GM12872 (cell line): ENCODE results near the gene ERICH3.

Experiments
- TF ChIP-seq, protein P1 (sequence below): IDR thresholded peaks from 3 replicates; pipeline ENCODE4 v1.5.1; 2011; ENCODE audit warnings: low read depth, mild to moderate bottlenecking, low read length, moderate library complexity; ENCODE audit not compliant: insufficient read depth

The ERICH3 gene, protein sequence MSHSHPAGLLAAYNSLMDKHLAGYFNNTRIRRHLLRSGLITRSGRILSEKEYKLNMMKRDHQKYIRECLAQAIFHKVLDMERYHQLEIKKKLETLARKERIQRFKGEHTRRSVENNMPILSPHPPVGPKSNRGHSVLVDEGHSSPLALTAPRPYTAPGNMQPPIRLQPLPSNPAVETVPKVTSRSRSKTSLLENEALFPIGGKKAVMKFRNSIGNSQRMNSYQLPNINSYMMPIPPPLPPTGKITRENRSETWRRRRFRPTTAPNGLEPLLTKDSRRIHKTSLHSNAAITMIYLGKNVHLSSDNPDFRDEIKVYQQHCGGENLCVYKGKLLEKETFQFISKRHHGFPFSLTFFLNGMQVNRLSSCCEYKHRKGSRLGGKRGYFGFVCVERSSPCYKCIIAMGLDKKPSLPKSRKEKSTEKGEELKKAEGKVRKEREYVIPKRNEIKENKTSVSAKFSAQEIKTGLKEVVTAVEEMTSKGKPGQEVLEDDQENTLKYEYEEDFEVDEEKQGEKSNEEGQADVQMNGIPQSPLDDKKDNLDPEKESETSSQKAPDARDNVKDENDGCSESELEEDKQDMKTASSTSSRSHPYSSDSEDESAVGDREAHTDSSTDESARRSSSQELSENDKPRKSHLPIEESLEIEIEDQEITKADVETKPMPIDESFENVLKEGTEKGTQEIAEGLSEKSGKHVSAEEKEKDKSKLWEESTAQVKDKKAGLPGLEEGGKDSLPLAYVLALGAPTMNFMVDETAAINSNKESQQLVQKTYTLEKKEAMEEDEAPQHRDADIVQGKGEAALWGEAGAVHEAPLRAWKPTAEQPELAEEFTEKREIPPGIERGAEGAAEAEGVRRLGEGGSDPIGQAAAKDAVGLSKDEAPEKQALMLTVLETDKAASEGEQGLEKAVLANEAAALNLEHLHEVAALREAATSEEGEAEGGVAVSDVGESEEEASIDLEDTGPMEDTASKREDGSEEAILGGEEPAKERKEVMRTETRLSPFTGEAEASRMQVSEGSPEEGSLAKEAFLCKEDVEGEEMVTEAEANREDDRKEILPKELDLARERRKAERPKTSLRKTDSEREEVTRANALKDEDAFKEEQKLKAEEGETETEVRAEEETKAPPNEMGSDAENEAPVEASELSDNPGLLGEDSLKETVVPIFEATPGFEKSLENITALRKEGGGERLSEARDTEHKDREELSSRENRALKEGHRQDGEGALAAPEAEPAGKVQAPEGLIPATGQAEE (N-terminal part only)

DNA sequence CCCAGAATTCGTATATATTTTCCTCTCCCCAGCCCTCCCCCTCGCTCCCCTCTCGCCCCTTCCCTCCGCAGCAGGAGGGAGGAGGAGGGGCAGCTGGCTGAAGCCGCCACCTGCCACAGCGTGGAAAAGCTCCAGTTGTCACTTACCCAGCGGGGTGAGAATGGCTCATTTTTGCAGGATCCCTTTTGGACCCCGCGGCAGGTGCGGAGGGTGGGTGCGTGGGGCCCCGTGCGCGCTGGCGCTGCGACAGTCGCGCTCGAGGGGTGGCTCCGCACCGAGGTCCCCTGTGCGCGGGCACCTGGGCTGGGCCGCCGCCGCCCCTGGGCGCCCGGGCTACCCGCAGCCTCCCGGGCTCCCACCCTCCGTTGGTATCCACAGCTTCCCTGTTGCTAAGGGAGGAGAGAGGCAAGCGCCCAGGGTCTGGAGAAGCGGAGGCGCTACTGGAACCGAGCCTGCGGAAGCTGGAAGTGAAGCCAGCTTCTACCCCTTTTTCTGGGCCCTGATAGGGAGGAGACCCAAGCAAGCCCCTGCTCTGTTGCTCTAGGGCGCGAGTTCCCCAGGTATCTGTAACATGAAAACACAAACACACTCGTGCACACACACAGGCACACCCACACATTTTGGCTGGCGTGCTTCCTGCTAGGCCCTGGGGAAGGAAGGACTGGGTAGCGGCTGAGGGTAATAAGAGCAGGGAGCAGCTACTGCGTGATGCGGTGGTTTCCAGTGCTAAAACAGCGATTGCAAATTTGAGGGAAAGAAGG is at the start of gene ERICH3:
Gene ERICH3 (minus strand): TSS at position 442 of the 761 bp plus-strand sequence. CDS start 273 bp downstream, at position 169.
- TF ChIP-seq, protein P1, sequence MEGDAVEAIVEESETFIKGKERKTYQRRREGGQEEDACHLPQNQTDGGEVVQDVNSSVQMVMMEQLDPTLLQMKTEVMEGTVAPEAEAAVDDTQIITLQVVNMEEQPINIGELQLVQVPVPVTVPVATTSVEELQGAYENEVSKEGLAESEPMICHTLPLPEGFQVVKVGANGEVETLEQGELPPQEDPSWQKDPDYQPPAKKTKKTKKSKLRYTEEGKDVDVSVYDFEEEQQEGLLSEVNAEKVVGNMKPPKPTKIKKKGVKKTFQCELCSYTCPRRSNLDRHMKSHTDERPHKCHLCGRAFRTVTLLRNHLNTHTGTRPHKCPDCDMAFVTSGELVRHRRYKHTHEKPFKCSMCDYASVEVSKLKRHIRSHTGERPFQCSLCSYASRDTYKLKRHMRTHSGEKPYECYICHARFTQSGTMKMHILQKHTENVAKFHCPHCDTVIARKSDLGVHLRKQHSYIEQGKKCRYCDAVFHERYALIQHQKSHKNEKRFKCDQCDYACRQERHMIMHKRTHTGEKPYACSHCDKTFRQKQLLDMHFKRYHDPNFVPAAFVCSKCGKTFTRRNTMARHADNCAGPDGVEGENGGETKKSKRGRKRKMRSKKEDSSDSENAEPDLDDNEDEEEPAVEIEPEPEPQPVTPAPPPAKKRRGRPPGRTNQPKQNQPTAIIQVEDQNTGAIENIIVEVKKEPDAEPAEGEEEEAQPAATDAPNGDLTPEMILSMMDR, result no peak

DNA sequence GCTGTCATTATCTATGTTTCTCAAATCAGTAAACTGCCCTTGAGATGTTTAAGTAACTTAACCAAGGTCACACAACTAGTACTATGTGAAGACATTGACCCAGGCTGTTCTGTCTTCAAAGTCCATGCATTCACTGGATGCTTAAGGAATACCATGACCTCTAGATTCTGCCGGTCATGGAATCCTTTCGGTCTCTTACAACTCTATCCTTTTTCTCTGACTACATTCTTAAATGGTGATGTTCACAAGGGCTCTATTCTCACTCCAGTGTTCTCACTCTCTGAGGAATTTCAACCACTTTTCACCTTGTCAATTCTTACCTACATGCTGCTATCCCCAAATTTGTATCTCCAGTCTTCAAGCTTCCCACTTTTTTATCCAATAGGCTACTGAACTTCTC is 44.0 kb upstream of the ERICH3 start:
- TF ChIP-seq, protein P1, result no peak

DNA sequence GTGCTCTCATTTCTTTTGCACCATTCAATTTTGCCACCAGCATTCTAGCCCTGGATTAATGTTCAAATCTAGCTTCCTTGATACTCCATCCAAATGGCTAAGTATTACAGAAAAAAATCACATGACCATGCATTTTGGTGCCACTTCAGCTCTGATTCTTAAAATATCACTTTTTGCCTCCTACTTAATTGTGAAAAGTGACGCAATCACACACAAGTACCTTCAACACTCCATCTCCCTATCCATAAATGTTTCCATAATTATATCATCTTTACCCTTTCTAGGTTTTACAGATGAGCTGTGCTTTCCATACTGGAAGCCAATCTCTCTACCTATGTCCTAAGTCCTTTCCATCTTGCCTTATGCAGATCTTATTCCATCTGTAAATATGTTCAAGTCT is 43.2 kb upstream of the ERICH3 start:
- TF ChIP-seq, protein P1, result no peak

DNA sequence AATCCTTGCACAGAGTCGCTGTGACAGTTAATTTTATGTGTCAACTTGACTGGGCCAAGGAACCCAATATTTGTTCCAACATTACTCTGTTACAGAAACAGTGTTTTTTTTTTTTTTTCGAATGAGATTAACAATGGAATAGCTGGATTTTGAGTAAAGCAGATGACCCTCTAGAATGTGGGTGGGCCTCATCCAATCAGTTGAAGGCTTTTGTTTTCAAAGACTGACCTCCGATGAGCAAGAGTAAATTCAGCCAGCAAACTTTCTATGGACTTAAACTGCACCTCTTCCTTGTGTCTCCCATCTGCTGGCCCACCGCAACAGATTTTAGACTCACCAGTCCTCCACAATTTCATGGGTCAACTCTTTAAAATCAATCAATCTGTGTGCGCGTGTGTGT is 42.2 kb upstream of the ERICH3 start:
- TF ChIP-seq, protein P1, result no peak

DNA sequence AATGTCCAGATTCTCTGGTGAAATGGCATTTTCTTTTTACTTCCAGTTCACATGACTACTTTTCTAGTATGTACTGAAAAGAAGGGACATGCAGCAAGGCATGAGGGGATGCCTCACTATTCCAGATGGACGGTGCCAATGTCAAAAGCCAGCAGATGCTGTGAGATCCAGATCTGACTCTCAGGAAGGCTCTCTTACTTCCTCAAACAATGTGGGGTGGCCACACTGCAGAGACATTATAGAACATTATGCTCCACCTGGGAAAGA is 41.6 kb upstream of the ERICH3 start:
- TF ChIP-seq, protein P1, result no peak

DNA sequence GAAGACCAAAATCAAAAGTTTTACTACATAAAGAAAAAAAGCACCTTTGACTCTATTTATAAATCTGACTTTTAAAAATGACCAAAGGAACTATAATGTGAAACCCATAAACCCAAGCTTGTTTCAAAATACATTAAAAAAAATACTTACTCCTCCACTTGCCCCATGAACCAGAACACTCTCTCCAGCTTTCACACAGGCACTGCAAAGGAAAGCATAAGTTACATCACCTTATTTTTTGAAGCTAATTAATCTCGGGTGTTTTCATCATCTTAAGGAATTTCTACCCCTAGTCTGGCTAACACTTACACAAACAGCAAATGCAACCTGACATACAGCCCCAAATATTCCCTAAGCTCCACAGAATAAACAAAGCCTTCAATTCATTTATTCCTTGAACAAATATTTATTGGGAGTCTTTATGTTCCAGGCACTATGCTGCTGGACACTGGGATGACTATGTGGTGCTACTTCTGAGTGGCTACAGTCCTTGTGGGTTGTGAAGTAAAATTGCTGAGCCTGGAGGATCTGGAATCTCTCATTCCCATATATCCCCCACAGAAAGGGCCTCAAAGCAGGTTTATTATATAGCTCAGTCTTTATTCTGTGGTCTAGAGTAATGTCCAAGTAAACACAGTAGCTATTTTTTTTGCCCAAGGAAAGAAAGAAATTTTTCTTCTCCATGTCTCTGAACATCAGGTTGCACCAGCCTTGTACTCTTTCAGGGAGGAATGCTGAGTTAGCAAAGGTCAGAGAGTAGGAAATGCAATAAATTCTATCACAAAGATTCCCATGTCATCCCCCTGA is 41.0 kb upstream of the ERICH3 start:
- TF ChIP-seq, protein P1, result no peak
